ENCODE data around the gene CLSTN2.

DNA sequence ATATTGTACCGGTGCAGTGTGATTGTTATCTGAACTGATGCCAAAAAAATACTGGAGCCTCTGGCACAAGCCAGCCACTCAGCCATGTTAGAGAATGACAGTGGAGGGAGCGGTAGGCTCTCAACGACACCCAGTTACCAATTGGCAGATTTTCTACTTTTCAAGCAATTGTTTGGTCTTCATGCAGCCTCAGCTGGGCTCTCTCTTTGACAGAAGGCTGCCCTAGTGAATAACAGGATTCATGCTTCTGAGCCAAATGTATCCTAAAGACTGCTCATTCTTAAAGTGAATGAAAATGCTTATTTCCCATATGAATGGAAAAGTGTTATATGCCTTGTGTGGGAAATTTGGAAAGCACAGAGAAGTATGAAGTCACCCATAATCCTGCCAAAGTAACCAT, 481.7 kb downstream of the CLSTN2 start:
- TF ChIP-seq, protein P1, sequence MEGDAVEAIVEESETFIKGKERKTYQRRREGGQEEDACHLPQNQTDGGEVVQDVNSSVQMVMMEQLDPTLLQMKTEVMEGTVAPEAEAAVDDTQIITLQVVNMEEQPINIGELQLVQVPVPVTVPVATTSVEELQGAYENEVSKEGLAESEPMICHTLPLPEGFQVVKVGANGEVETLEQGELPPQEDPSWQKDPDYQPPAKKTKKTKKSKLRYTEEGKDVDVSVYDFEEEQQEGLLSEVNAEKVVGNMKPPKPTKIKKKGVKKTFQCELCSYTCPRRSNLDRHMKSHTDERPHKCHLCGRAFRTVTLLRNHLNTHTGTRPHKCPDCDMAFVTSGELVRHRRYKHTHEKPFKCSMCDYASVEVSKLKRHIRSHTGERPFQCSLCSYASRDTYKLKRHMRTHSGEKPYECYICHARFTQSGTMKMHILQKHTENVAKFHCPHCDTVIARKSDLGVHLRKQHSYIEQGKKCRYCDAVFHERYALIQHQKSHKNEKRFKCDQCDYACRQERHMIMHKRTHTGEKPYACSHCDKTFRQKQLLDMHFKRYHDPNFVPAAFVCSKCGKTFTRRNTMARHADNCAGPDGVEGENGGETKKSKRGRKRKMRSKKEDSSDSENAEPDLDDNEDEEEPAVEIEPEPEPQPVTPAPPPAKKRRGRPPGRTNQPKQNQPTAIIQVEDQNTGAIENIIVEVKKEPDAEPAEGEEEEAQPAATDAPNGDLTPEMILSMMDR (IDR thresholded peaks at IDR 0.05) = no peak
- TF ChIP-seq EP300 (IDR thresholded peaks at IDR 0.05) = no peak
